Mesangial cell (primary cell): ENCODE results near the gene TSPAN32. TPM values are rescaled to one million over a fixed set of nuclear protein-coding genes. Genes with fewer than 3 reads are reported as not detected.

ENCODE experiments used
- total RNA-seq: library from RNA; depleted of rRNA; stranded (reverse); fragments of >200 nt; gene quantifications from 2 replicates; pipeline ENCODE4 v1.2.3, GENCODE V29; 2015

TSPAN32 gene
- not detected in 2 replicates for total RNA-seq

GRCh38 chr11:2301631-2302305 lies at the start of gene TSPAN32, which contains the start of gene C11orf21:
TSPAN32 (plus strand) TSS chr11:2302013; CDS start chr11:2302150, 137 bp downstream.
C11orf21 (minus strand) TSS chr11:2301918; CDS start chr11:2301808, 110 bp downstream.

GRCh38 chr11:2270322-2271076 lies 31.3 kb upstream of the TSPAN32 start, which contains the start of gene ASCL2:
ASCL2 (minus strand) TSS chr11:2270588; CDS start chr11:2270332, 256 bp downstream.

Other genes with a start within 250 kb of the TSPAN32 start
- 24.9 and 59.1 TPM in 2 replicates for gene IGF2, start 162.6 kb upstream of the TSPAN32 start, total RNA-seq
- not detected in 2 replicates for gene INS, start 140.8 kb upstream of the TSPAN32 start, total RNA-seq
- 1.6 and 7.1 TPM in 2 replicates for gene TH, start 130.2 kb upstream of the TSPAN32 start, total RNA-seq
- gene ASCL2, start 31.4 kb upstream of the TSPAN32 start, total RNA-seq = not detected in 2 replicates
- gene C11orf21, start 95 bp upstream of the TSPAN32 start, total RNA-seq = not detected in 2 replicates
- gene CD81, start 75.3 kb downstream of the TSPAN32 start, total RNA-seq = 210 and 398 TPM in 2 replicates
- 55.6 and 55.8 TPM in 2 replicates for gene TSSC4, start 98.7 kb downstream of the TSPAN32 start, total RNA-seq
- gene TRPM5, start 142.5 kb downstream of the TSPAN32 start, total RNA-seq = not detected in 2 replicates
- 0.16 and 0.38 TPM in 2 replicates for gene KCNQ1, start 143.0 kb downstream of the TSPAN32 start, total RNA-seq